K562 (cell line): ENCODE data around the gene WDPCP. TPM values are rescaled to one million over a fixed set of nuclear protein-coding genes. Genes with fewer than 3 reads are reported as not detected.

Source experiments
- CCNT2 ChIP-seq: IDR thresholded peaks from 2 replicates; pipeline ENCODE4 v1.6.1; 2011; ENCODE audit warnings: borderline replicate concordance, low read depth, mild to moderate bottlenecking, moderate library complexity, mixed read lengths, low read length; ENCODE audit not compliant: insufficient read length; ENCODE audit errors: extremely low read depth
- ETV6 ChIP-seq, 3 experiments: fragments of 150-350 bp in 1 of 3; sonication (generic) in 1 of 3; formaldehyde crosslinking in 1 of 3; IDR thresholded peaks; 2 replicates each; pipeline versions ENCODE4 v1.6.1 to v1.8.0; 2014 to 2022; ENCODE audit warnings: borderline replicate concordance in 2 of 3, low read depth in 2 of 3, antibody characterized with exemption in 1 of 3, low read length in 1 of 3, mild to moderate bottlenecking in 1 of 3, missing genetic modification reagents in 1 of 3
- FOXJ3 ChIP-seq: sonication (generic); formaldehyde crosslinking; IDR thresholded peaks from 2 replicates; pipeline ENCODE4 v1.4.0; 2020; ENCODE audit warnings: mild to moderate bottlenecking, missing genetic modification reagents
- FUS ChIP-seq: fragments of 200-400 bp; formaldehyde crosslinking; optimal IDR thresholded peaks from 2 replicates; pipeline ENCODE3; 2017; ENCODE audit warnings: low read depth, low read length
- GATA2 ChIP-seq: sonication (generic); formaldehyde crosslinking; IDR thresholded peaks from 2 replicates; pipeline ENCODE4 v1.4.0; 2020; ENCODE audit warnings: mild to moderate bottlenecking, missing genetic modification reagents
- SMARCA5 ChIP-seq: fragments of 450-650 bp; IDR thresholded peaks from 2 replicates; pipeline ENCODE4 v1.6.1; 2016
- TAF9B ChIP-seq: fragments of 450-650 bp; IDR thresholded peaks from 2 replicates; pipeline ENCODE4 v1.6.1; 2018; ENCODE audit warnings: mild to moderate bottlenecking; ENCODE audit not compliant: partially characterized antibody
- ZBTB43 ChIP-seq: sonication (generic); formaldehyde crosslinking; IDR thresholded peaks from 2 replicates; pipeline ENCODE4 v1.8.0; 2023; ENCODE audit warnings: mild to moderate bottlenecking, missing genetic modification reagents
- ZNF224 ChIP-seq: sonication (generic); formaldehyde crosslinking; IDR thresholded peaks from 2 replicates; pipeline ENCODE4 v1.8.0; 2022; ENCODE audit warnings: mild to moderate bottlenecking, missing genetic modification reagents
- ZNF436 ChIP-seq: fragments of 250-450, 450-650 bp; sonication (Bioruptor Pico); formaldehyde crosslinking; IDR thresholded peaks from 2 replicates; pipeline ENCODE4 v1.7.0; 2020; ENCODE audit warnings: mild to moderate bottlenecking
- ZNF695 ChIP-seq: fragments of 450-650 bp; formaldehyde crosslinking; IDR thresholded peaks from 2 replicates; pipeline ENCODE4 v1.4.0; 2020; ENCODE audit warnings: mild to moderate bottlenecking, moderate library complexity
- polyA plus RNA-seq, 8 experiments: library from polyadenylated mRNA; depleted of rRNA in 4 of 8; stranded (reverse) in 5 of 8; unstranded in 3 of 8; fragments of >200 nt; fragmentation: Nextera tagmentation in 2 of 8; fragmentation: Illumina TruSeq in 1 of 8; extraction: Ambion mirVana in 2 of 8; extraction: Trizol in 1 of 8; gene quantifications; 2 replicates each; pipeline versions ENCODE4 v1.2.1 to v1.2.3, GENCODE V29; 2011 to 2014; ENCODE audit warnings: inconsistent platforms in 1 of 8, missing spikeins in 1 of 8
- total RNA-seq, 7 experiments: library from RNA; depleted of rRNA in 6 of 7; stranded (reverse); fragments of >200 nt in 6 of 7; fragmentation: Illumina TruSeq in 2 of 7; extraction: Trizol in 2 of 7; gene quantifications; 2 replicates each; pipeline versions ENCODE4 v1.2.1 to v1.2.3, GENCODE V29; 2011 to 2021; ENCODE audit warnings: low replicate concordance in 1 of 7
- TF ChIP-seq, protein P1 (sequence below), 2 experiments: fragments of 250-450 bp in 1 of 2; fragments of 450-650 bp in 1 of 2; sonication (Bioruptor Pico) in 1 of 2; IDR thresholded peaks; 2 replicates each; pipeline versions ENCODE4 v1.6.1 to v1.8.0; 2016 to 2021; ENCODE audit warnings: mild to moderate bottlenecking in 2 of 2, moderate library complexity in 2 of 2, missing compliant biosample characterization in 1 of 2, missing genetic modification characterization in 1 of 2
- TF ChIP-seq, protein P2 (sequence below), 3 experiments: fragments of 200-800 bp in 1 of 3; fragments of 250-450 bp in 1 of 3; fragments of 450-650 bp in 1 of 3; sonication (Bioruptor Pico) in 1 of 3; sonication (Bioruptor generic) in 1 of 3; formaldehyde crosslinking in 1 of 3; IDR thresholded peaks; 2 replicates each; pipeline versions ENCODE4 v1.6.1 to v1.8.0; 2016 to 2022; ENCODE audit warnings: mild to moderate bottlenecking in 2 of 3, missing genetic modification characterization in 2 of 3, missing compliant biosample characterization in 1 of 3, moderate library complexity in 1 of 3
- TF ChIP-seq, protein P3 (sequence below): fragments of 450-650 bp; formaldehyde crosslinking; IDR thresholded peaks from 2 replicates; pipeline ENCODE4 v1.4.0; 2022; ENCODE audit warnings: mild to moderate bottlenecking, moderate library complexity
- TF ChIP-seq, protein P4 (sequence below), 2 experiments: fragments of 450-650 bp in 1 of 2; IDR thresholded peaks; 2 replicates each; pipeline ENCODE4 v1.6.1; 2011 to 2017; ENCODE audit warnings: low read depth in 2 of 2, antibody characterized with exemption in 1 of 2, borderline replicate concordance in 1 of 2, low read length in 1 of 2, mild to moderate bottlenecking in 1 of 2, mixed read lengths in 1 of 2; ENCODE audit not compliant: control insufficient read depth in 1 of 2

WDPCP gene
- total and polyA plus RNA-seq, 9 of the 15 experiments (the other 6 are each of a cell fraction or from before 2014, with no cell fraction given) = 1.4 to 6.4 (median 5.5) TPM

GRCh38 chr2:63588385-63589147 is at the start of gene WDPCP, which contains the start of gene MDH1 (continued):
- TF ChIP-seq ZNF224 = no peak
- no peak for TF ChIP-seq SMARCA5
- TF ChIP-seq FOXJ3 (CRISPR knock-in tag) = no peak
- TF ChIP-seq CCNT2 = no peak
- TF ChIP-seq, protein P1, sequence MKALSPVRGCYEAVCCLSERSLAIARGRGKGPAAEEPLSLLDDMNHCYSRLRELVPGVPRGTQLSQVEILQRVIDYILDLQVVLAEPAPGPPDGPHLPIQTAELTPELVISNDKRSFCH (CRISPR knock-in tag; IDR thresholded peaks at IDR 0.05) = no peak
- TF ChIP-seq, protein P1 (tag; IDR thresholded peaks at IDR 0.05) = peak; percentile 90
- TF ChIP-seq, protein P2, sequence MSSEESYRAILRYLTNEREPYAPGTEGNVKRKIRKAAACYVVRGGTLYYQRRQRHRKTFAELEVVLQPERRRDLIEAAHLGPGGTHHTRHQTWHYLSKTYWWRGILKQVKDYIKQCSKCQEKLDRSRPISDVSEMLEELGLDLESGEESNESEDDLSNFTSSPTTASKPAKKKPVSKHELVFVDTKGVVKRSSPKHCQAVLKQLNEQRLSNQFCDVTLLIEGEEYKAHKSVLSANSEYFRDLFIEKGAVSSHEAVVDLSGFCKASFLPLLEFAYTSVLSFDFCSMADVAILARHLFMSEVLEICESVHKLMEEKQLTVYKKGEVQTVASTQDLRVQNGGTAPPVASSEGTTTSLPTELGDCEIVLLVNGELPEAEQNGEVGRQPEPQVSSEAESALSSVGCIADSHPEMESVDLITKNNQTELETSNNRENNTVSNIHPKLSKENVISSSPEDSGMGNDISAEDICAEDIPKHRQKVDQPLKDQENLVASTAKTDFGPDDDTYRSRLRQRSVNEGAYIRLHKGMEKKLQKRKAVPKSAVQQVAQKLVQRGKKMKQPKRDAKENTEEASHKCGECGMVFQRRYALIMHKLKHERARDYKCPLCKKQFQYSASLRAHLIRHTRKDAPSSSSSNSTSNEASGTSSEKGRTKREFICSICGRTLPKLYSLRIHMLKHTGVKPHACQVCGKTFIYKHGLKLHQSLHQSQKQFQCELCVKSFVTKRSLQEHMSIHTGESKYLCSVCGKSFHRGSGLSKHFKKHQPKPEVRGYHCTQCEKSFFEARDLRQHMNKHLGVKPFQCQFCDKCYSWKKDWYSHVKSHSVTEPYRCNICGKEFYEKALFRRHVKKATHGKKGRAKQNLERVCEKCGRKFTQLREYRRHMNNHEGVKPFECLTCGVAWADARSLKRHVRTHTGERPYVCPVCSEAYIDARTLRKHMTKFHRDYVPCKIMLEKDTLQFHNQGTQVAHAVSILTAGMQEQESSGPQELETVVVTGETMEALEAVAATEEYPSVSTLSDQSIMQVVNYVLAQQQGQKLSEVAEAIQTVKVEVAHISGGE (CRISPR knock-in tag; IDR thresholded peaks at IDR 0.05) = peak; percentile 90 to 98 (median 96); a peak in 5 of 6 replicates
- TF ChIP-seq, protein P3, sequence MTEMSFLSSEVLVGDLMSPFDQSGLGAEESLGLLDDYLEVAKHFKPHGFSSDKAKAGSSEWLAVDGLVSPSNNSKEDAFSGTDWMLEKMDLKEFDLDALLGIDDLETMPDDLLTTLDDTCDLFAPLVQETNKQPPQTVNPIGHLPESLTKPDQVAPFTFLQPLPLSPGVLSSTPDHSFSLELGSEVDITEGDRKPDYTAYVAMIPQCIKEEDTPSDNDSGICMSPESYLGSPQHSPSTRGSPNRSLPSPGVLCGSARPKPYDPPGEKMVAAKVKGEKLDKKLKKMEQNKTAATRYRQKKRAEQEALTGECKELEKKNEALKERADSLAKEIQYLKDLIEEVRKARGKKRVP (CRISPR knock-in tag) = peak; percentile 65; the same call in 1 of the 2 replicates
- no peak for TF ChIP-seq ZNF436 (CRISPR knock-in tag)
- TF ChIP-seq ETV6 (IDR thresholded peaks at IDR 0.05; ENCODE audit: borderline replicate concordance in 1 of 2, low read depth in 2 of 2, low read length in 1 of 2) = peak in 1 of 2 experiments; percentile 10; a peak in 1 of 4 replicates
- TF ChIP-seq ETV6 (CRISPR knock-in tag; IDR thresholded peaks at IDR 0.05; ENCODE audit: borderline replicate concordance) = no peak
- TF ChIP-seq FUS = no peak
- TF ChIP-seq TAF9B = peak; percentile 89
- TF ChIP-seq GATA2 = no peak
- no peak; the same call in 1 of the 2 replicates for TF ChIP-seq ZBTB43
- no peak for TF ChIP-seq ZNF695 (CRISPR knock-in tag)
- TF ChIP-seq, protein P4, sequence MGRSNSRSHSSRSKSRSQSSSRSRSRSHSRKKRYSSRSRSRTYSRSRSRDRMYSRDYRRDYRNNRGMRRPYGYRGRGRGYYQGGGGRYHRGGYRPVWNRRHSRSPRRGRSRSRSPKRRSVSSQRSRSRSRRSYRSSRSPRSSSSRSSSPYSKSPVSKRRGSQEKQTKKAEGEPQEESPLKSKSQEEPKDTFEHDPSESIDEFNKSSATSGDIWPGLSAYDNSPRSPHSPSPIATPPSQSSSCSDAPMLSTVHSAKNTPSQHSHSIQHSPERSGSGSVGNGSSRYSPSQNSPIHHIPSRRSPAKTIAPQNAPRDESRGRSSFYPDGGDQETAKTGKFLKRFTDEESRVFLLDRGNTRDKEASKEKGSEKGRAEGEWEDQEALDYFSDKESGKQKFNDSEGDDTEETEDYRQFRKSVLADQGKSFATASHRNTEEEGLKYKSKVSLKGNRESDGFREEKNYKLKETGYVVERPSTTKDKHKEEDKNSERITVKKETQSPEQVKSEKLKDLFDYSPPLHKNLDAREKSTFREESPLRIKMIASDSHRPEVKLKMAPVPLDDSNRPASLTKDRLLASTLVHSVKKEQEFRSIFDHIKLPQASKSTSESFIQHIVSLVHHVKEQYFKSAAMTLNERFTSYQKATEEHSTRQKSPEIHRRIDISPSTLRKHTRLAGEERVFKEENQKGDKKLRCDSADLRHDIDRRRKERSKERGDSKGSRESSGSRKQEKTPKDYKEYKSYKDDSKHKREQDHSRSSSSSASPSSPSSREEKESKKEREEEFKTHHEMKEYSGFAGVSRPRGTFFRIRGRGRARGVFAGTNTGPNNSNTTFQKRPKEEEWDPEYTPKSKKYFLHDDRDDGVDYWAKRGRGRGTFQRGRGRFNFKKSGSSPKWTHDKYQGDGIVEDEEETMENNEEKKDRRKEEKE (IDR thresholded peaks at IDR 0.05; ENCODE audit: borderline replicate concordance in 1 of 2, control insufficient read depth in 1 of 2, low read depth in 2 of 2, low read length in 1 of 2) = peak in 1 of 2 experiments; percentile 83; a peak in 1 of 4 replicates
